Effector CD8-positive, alpha-beta T cell (primary cell): ENCODE data around the gene CMYA5.

Experiments
- DNase-seq: peaks from one replicate; lab custom pipeline; 2025; lab: John Stamatoyannopoulos, UW

CMYA5 gene

GRCh38 chr5:79834754-79835714 is 145.4 kb downstream of the CMYA5 start:
- no peak for DNase-seq

- no peak for DNase-seq
Measured at GRCh38 chr5:79837761-79838551, 148.3 kb downstream of the CMYA5 start.

- DNase-seq: no peak
Measured at GRCh38 chr5:79840084-79840990, 150.7 kb downstream of the CMYA5 start.

- no peak for DNase-seq
Measured at GRCh38 chr5:79841172-79841571, 151.5 kb downstream of the CMYA5 start.

GRCh38 chr5:79842006-79842881 is 152.6 kb downstream of the CMYA5 start:
- DNase-seq: no peak

GRCh38 chr5:79842991-79843390 is 153.4 kb downstream of the CMYA5 start:
- DNase-seq: no peak

- DNase-seq: no peak
Measured at GRCh38 chr5:79843450-79844388, 154.1 kb downstream of the CMYA5 start.

GRCh38 chr5:79844571-79844970 is 154.9 kb downstream of the CMYA5 start:
- no peak for DNase-seq

GRCh38 chr5:79845448-79846197 is 156.0 kb downstream of the CMYA5 start:
- no peak for DNase-seq

- no peak for DNase-seq
Measured at GRCh38 chr5:79846198-79846521, 156.5 kb downstream of the CMYA5 start.

GRCh38 chr5:79847561-79847960 is 157.9 kb downstream of the CMYA5 start:
- no peak for DNase-seq

GRCh38 chr5:79849061-79849460 is 159.4 kb downstream of the CMYA5 start:
- DNase-seq: no peak
